ENCODE results near the gene NINJ2.

GRCh38 chr12:572532-572899 lies 90.7 kb downstream of the NINJ2 start:
- TF ChIP-seq CTCF (IDR thresholded peaks at IDR 0.05) (no peak), POLR2AphosphoS5 (IDR thresholded peaks at IDR 0.05) (no peak), EP300 (IDR thresholded peaks at IDR 0.05) (no peak)
